PFSK-1 (cell line): ENCODE measurements around the gene COQ8B.

Experiments
- POLR2AphosphoS5 ChIP-seq: IDR thresholded peaks from 2 replicates; pipeline ENCODE4 v1.6.1; 2012; ENCODE audit warnings: low read depth, mild to moderate bottlenecking, control low read depth, low read length, moderate library complexity
- SIN3A ChIP-seq: IDR thresholded peaks from 2 replicates; pipeline ENCODE4 v1.6.1; 2012; ENCODE audit warnings: mild to moderate bottlenecking, low read length, moderate library complexity, borderline replicate concordance; ENCODE audit not compliant: insufficient read depth
- TAF1 ChIP-seq: IDR thresholded peaks from 2 replicates; pipeline ENCODE4 v1.6.1; 2012; ENCODE audit warnings: low read length, control low read depth, borderline replicate concordance; ENCODE audit not compliant: insufficient read depth
- TF ChIP-seq, protein P1 (sequence below), 2 experiments: IDR thresholded peaks; 2 replicates each; pipeline versions ENCODE4 v1.6.1 to v1.8.0; 2011 to 2012; ENCODE audit warnings: low read depth in 2 of 2, low read length in 2 of 2, control low read depth in 1 of 2, inconsistent platforms in 1 of 2, mild to moderate bottlenecking in 1 of 2, moderate library complexity in 1 of 2; ENCODE audit not compliant: insufficient read depth in 1 of 2

DNA sequence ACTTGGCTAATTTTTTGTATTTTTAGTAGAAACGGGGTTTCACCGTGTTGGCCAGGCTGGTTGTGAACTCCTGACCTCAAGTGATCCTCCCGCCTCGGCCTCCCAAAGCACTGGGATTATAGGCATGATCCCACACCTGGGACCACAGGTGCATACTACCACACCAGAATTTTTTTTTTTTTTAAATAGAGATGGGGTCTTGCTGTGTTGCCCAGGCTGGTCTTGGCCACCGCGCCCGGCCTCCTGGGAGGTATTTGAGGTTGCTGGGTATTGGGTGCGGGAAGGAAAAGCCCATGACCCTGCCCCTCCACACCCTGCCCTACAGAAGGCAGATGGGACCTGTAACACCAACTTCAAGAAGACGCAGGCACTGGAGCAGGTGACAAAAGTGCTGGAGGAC, 20.0 kb upstream of the COQ8B start:
- TF ChIP-seq POLR2AphosphoS5 = no peak
- TF ChIP-seq, protein P1, sequence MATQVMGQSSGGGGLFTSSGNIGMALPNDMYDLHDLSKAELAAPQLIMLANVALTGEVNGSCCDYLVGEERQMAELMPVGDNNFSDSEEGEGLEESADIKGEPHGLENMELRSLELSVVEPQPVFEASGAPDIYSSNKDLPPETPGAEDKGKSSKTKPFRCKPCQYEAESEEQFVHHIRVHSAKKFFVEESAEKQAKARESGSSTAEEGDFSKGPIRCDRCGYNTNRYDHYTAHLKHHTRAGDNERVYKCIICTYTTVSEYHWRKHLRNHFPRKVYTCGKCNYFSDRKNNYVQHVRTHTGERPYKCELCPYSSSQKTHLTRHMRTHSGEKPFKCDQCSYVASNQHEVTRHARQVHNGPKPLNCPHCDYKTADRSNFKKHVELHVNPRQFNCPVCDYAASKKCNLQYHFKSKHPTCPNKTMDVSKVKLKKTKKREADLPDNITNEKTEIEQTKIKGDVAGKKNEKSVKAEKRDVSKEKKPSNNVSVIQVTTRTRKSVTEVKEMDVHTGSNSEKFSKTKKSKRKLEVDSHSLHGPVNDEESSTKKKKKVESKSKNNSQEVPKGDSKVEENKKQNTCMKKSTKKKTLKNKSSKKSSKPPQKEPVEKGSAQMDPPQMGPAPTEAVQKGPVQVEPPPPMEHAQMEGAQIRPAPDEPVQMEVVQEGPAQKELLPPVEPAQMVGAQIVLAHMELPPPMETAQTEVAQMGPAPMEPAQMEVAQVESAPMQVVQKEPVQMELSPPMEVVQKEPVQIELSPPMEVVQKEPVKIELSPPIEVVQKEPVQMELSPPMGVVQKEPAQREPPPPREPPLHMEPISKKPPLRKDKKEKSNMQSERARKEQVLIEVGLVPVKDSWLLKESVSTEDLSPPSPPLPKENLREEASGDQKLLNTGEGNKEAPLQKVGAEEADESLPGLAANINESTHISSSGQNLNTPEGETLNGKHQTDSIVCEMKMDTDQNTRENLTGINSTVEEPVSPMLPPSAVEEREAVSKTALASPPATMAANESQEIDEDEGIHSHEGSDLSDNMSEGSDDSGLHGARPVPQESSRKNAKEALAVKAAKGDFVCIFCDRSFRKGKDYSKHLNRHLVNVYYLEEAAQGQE (IDR thresholded peaks at IDR 0.05; ENCODE audit: insufficient read depth in 1 of 2, low read depth in 2 of 2, low read length in 2 of 2) = no peak
- no peak for TF ChIP-seq SIN3A
- no peak for TF ChIP-seq TAF1
